IMR-90 (cell line): ENCODE results near the gene UBR7. TPM values are rescaled to one million over a fixed set of nuclear protein-coding genes. Genes with fewer than 3 reads are reported as not detected.

Source experiments
- ATAC-seq: fragments of 200-7000 bp; cut with Tn5 transposase; 2 replicates; pipeline ENCODE4 v1.9.1; 2020; ENCODE audit warnings: low read depth, mild to moderate bottlenecking, moderate library complexity
- BruUV-seq: library from RNA; stranded (reverse); fragments of 400-500 nt; replicated peaks from 2 replicates; lab custom pipeline; 2021; lab: Mats Ljungman, UMichigan
- CTCF ChIA-PET: fragments of 300-600 bp; formaldehyde crosslinking; extraction: SDS; loops from one replicate; lab custom pipeline; 2021; ENCODE audit warnings: antibody characterized with exemption; lab: Yijun Ruan, JAX
- POLR2A ChIA-PET: fragments of 300-600 bp; sonication (Branson Sonifier 250); formaldehyde crosslinking; loops from one replicate; lab custom pipeline; 2022; ENCODE audit warnings: antibody characterized with exemption; ENCODE audit not compliant: unreplicated experiment; lab: Charles Lee
- DNase-seq: peaks from one replicate; pipeline ENCODE4 v3.0.0; 2013
- H2AFZ ChIP-seq: replicated peaks from 2 replicates; pipeline ENCODE3; 2013; ENCODE audit warnings: low read length, mild to moderate bottlenecking; ENCODE audit not compliant: poor library complexity
- H2AK5ac ChIP-seq: 2 replicates; pipeline ENCODE4 v1.6.1; 2013; ENCODE audit warnings: low read depth, low read length, inconsistent platforms
- H2AK9ac ChIP-seq: replicated peaks from 2 replicates; pipeline ENCODE3; 2013; ENCODE audit warnings: mild to moderate bottlenecking, low read depth, low read length, moderate library complexity; ENCODE audit not compliant: poor library complexity
- H2BK120ac ChIP-seq: 2 replicates; pipeline ENCODE4 v1.6.1; 2013; ENCODE audit warnings: low read depth, low read length, inconsistent platforms
- H2BK15ac ChIP-seq: 3 replicates; pipeline ENCODE4 v1.6.1; 2013; ENCODE audit warnings: low read depth, low read length, inconsistent platforms
- H2BK20ac ChIP-seq: 2 replicates; pipeline ENCODE4 v1.6.1; 2013; ENCODE audit warnings: low read depth, mild to moderate bottlenecking, inconsistent platforms, low read length, moderate library complexity
- H2BK5ac ChIP-seq: 2 replicates; pipeline ENCODE4 v1.6.1; 2013; ENCODE audit warnings: mild to moderate bottlenecking, low read depth, low read length, inconsistent platforms; ENCODE audit not compliant: poor library complexity, severe bottlenecking
- H3K14ac ChIP-seq: replicated peaks from 2 replicates; pipeline ENCODE4 v1.6.1; 2013; ENCODE audit warnings: low read depth, low read length, inconsistent platforms
- H3K18ac ChIP-seq: 2 replicates; pipeline ENCODE4 v1.6.1; 2013; ENCODE audit warnings: low read depth, low read length, control low read depth
- H3K23ac ChIP-seq: 2 replicates; pipeline ENCODE4 v1.6.1; 2013; ENCODE audit warnings: low read depth, low read length, inconsistent platforms
- H3K27ac ChIP-seq: 2 replicates; pipeline ENCODE4 v1.5.1; 2013; ENCODE audit warnings: mild to moderate bottlenecking, control low read depth, low read length; ENCODE audit not compliant: insufficient read depth
- H3K27me3 ChIP-seq: 2 replicates; pipeline ENCODE4 v1.6.1; 2013; ENCODE audit warnings: low read length; ENCODE audit not compliant: control insufficient read depth, insufficient read depth
- H3K36me3 ChIP-seq: 2 replicates; pipeline ENCODE4 v1.6.1; 2013; ENCODE audit warnings: low read length, mixed read lengths; ENCODE audit not compliant: control insufficient read depth, insufficient read depth
- H3K4ac ChIP-seq: 2 replicates; pipeline ENCODE4 v1.6.1; 2013; ENCODE audit warnings: low read depth, low read length, inconsistent platforms
- H3K4me1 ChIP-seq: 2 replicates; pipeline ENCODE4 v1.6.1; 2013; ENCODE audit warnings: low read length, mixed read lengths; ENCODE audit not compliant: control insufficient read depth, insufficient read depth
- H3K4me2 ChIP-seq: 2 replicates; pipeline ENCODE4 v1.6.1; 2013; ENCODE audit warnings: low read depth, mild to moderate bottlenecking, control low read depth, low read length, moderate library complexity
- H3K4me3 ChIP-seq: 2 replicates; pipeline ENCODE4 v1.5.1; 2013; ENCODE audit warnings: low read depth, mild to moderate bottlenecking, control low read depth, low read length, moderate library complexity; ENCODE audit not compliant: insufficient read depth
- H3K56ac ChIP-seq: 2 replicates; pipeline ENCODE4 v1.6.1; 2013; ENCODE audit warnings: low read length, inconsistent platforms; ENCODE audit not compliant: insufficient read depth; ENCODE audit errors: extremely low read depth
- H3K79me1 ChIP-seq, 2 experiments: 2 replicates each; pipeline ENCODE4 v1.6.1; 2013; ENCODE audit warnings: low read length in 2 of 2, inconsistent platforms in 1 of 2, low read depth in 1 of 2
- H3K9ac ChIP-seq: 2 replicates; pipeline ENCODE4 v1.6.1; 2013; ENCODE audit warnings: low read depth, low read length, control low read depth
- H3K9me1 ChIP-seq: 2 replicates; pipeline ENCODE4 v1.6.1; 2013; ENCODE audit warnings: low read length, inconsistent platforms; ENCODE audit not compliant: insufficient read depth
- H3K9me3 ChIP-seq: 2 replicates; pipeline ENCODE4 v1.6.1; 2013; ENCODE audit warnings: low read length; ENCODE audit not compliant: control insufficient read depth, insufficient read depth
- H4K20me1 ChIP-seq: 2 replicates; pipeline ENCODE4 v1.6.1; 2013; ENCODE audit warnings: low read length, inconsistent platforms; ENCODE audit not compliant: insufficient read depth
- H4K5ac ChIP-seq: 2 replicates; pipeline ENCODE4 v1.6.1; 2013; ENCODE audit warnings: mild to moderate bottlenecking, low read depth, low read length, control low read depth
- H4K8ac ChIP-seq, 2 experiments: 2 replicates each; pipeline ENCODE4 v1.6.1; 2013; ENCODE audit warnings: low read depth in 2 of 2, low read length in 2 of 2, control low read depth in 1 of 2, inconsistent platforms in 1 of 2
- H4K91ac ChIP-seq: 2 replicates; pipeline ENCODE4 v1.6.1; 2013; ENCODE audit warnings: low read depth, low read length, inconsistent platforms; ENCODE audit not compliant: insufficient read depth
- CEBPB ChIP-seq: IDR thresholded peaks from 2 replicates; pipeline ENCODE4 v1.6.1; 2012; ENCODE audit warnings: low read depth, low read length, improper control_type of control experiment
- MAFK ChIP-seq: IDR thresholded peaks from 2 replicates; pipeline ENCODE4 v1.6.1; 2012; ENCODE audit warnings: low read depth, low read length, improper control_type of control experiment
- NFE2L2 ChIP-seq: fragments of 150-350 bp; IDR thresholded peaks from 2 replicates; pipeline ENCODE4 v1.6.1; 2016; ENCODE audit warnings: low read depth, mild to moderate bottlenecking, low read length
- WGBS, 2 experiments: methylation state at CpG; one replicate each; pipeline versions ENCODE4 v1.1.5 to v1.1.7; 2013; ENCODE audit warnings: missing lambda C conversion rate in 2 of 2; ENCODE audit not compliant: insufficient read length in 1 of 2; ENCODE audit errors: extremely low coverage in 2 of 2; 5-methylcytosine and 5-hydroxymethylcytosine counted together
- dilution Hi-C: fragments of 300-500 bp; cut with HindIII; formaldehyde crosslinking; loops from one replicate; pipeline ENCODE4 v1.14.3; 2018; ENCODE audit warnings: low sequenced_read_pairs; ENCODE audit not compliant: unreplicated experiment
- in situ Hi-C: fragments of 300-500 bp; cut with MboI; formaldehyde crosslinking; loops from 3 replicates; pipeline ENCODE4 v1.14.3; 2019; ENCODE audit warnings: low sequenced_read_pairs, inconsistent platforms, mixed read lengths
- intact Hi-C: fragments of 100-400 bp; cut with micrococcal nuclease; formaldehyde crosslinking; loops from 2 replicates; pipeline ENCODE4 v1.10.0; 2022
- polyA plus RNA-seq, 3 experiments: library from polyadenylated mRNA; depleted of rRNA; stranded (reverse); fragments of >200 nt; gene quantifications; 2 replicates each; pipeline ENCODE4 v1.2.3, GENCODE V29; 2012; ENCODE audit warnings: low replicate concordance in 1 of 3
- total RNA-seq: library from RNA; depleted of rRNA; stranded (reverse); fragments of >200 nt; gene quantifications from 2 replicates; pipeline ENCODE4 v1.2.3, GENCODE V29; 2012

Gene UBR7
- total and polyA plus RNA-seq, 2 of the 4 experiments (the other 2 are of a cell fraction): 24.2 to 29.4 TPM

GRCh38 chr14:93228550-93228949 lies 21.5 kb downstream of the UBR7 start:
- no peak overlapping the region for H2AK9ac ChIP-seq
- H4K91ac ChIP-seq: no peak overlapping the region
- WGBS, 2 experiments: no CpG with 5 or more reads among the region's 8 CpGs
- no peak overlapping the region for H3K14ac ChIP-seq
- POLR2A ChIA-PET: no interaction called here
- no peak overlapping the region for H4K8ac ChIP-seq
- no peak overlapping the region for H3K56ac ChIP-seq
- no peak overlapping the region for H3K9ac ChIP-seq
- H3K36me3 ChIP-seq: peaks cover 19% of the 10 kb centered on the region
- no peak overlapping the region for H2AFZ ChIP-seq
- H3K9me1 ChIP-seq: peaks cover 9% of the 10 kb centered on the region; the same call in 1 of the 2 replicates
- no peak overlapping the region for H4K5ac ChIP-seq
- H3K4me3 ChIP-seq: no peak overlapping the region
- no peak overlapping the region for H2BK15ac ChIP-seq
- H3K9me3 ChIP-seq: no peaks in the 10 kb centered on the region
- intact Hi-C loops (no loop called here), in situ Hi-C loops (no loop called here), dilution Hi-C loops (no loop called here)
- BruUV-seq: no TSS peak
- no peak overlapping the region for H3K18ac ChIP-seq
- CTCF ChIA-PET: no interaction called here
- TF ChIP-seq MAFK: peak; percentile 55; the same call in 1 of the 2 replicates
- no peak for TF ChIP-seq NFE2L2
- no peak for TF ChIP-seq CEBPB
- H3K4me1 ChIP-seq: peaks cover 2% of the 10 kb centered on the region; the same call in 1 of the 2 replicates
- H3K27ac ChIP-seq: no peak overlapping the region
- no peak overlapping the region for H2AK5ac ChIP-seq
- no peaks in the 10 kb centered on the region for H4K20me1 ChIP-seq
- H2BK5ac ChIP-seq: no peak overlapping the region
- DNase-seq (no peak), ATAC-seq (no peak)
- no peak overlapping the region for H3K23ac ChIP-seq
- no peak overlapping the region for H2BK120ac ChIP-seq
- no peak overlapping the region for H3K4ac ChIP-seq
- H3K79me1 ChIP-seq: no peaks in the 10 kb centered on the region
- no peaks in the 10 kb centered on the region for H3K27me3 ChIP-seq
- H2BK20ac ChIP-seq: no peak overlapping the region
- no peak overlapping the region for H3K4me2 ChIP-seq
